Endothelial cell (in vitro differentiated cells): ENCODE results near the gene ZNF473. TPM values are rescaled to one million over a fixed set of nuclear protein-coding genes. Genes with fewer than 3 reads are reported as not detected.

Source experiments
- DNase-seq: peaks from one replicate; pipeline ENCODE4 v3.0.0; 2021; ENCODE audit warnings: low spot score
- H3K27ac Mint-ChIP-seq: one replicate; pipeline ENCODE4 v1.8.0; 2021; ENCODE audit warnings: mixed read lengths, inconsistent platforms; ENCODE audit not compliant: unreplicated experiment
- H3K27me3 Mint-ChIP-seq: one replicate; pipeline ENCODE4 v1.8.0; 2021; ENCODE audit warnings: mild to moderate bottlenecking, moderate library complexity, mixed read lengths, inconsistent platforms; ENCODE audit not compliant: unreplicated experiment
- H3K36me3 Mint-ChIP-seq: one replicate; pipeline ENCODE4 v1.8.0; 2021; ENCODE audit warnings: mild to moderate bottlenecking, low read depth, mixed read lengths, inconsistent platforms; ENCODE audit not compliant: unreplicated experiment
- H3K4me1 Mint-ChIP-seq: one replicate; pipeline ENCODE4 v1.8.0; 2021; ENCODE audit warnings: mild to moderate bottlenecking, mixed read lengths, inconsistent platforms; ENCODE audit not compliant: unreplicated experiment
- H3K4me3 Mint-ChIP-seq: one replicate; pipeline ENCODE4 v1.8.0; 2021; ENCODE audit warnings: mild to moderate bottlenecking, mixed read lengths, inconsistent platforms; ENCODE audit not compliant: unreplicated experiment
- H3K9me3 Mint-ChIP-seq: one replicate; pipeline ENCODE4 v1.8.0; 2021; ENCODE audit warnings: mixed read lengths, inconsistent platforms; ENCODE audit not compliant: unreplicated experiment
- CTCF ChIP-seq: fragments of 200-600 bp; sonication (generic); IDR thresholded peaks from one replicate; pipeline ENCODE4 v1.5.0; 2021; ENCODE audit warnings: antibody characterized with exemption; ENCODE audit not compliant: unreplicated experiment
- long read RNA-seq: library from polyadenylated mRNA; unstranded; transcript quantifications from one replicate; pipeline ENCODE4 v2.0.0, GENCODE V29; 2020; ENCODE audit not compliant: unreplicated experiment
- total RNA-seq: library from RNA; stranded (reverse); fragmentation: NEBNext Ultra II Directional; extraction: Animal tissue kit (Norgen Biotek cat#: 25700); gene quantifications from one replicate; pipeline ENCODE4 v1.2.1, GENCODE V29; 2021; ENCODE audit not compliant: unreplicated experiment

Gene ZNF473
- 10.9 TPM for total RNA-seq
- long read RNA-seq, full-length matches to known transcripts = 1 of 1 reads
- long read RNA-seq, partial matches to known transcripts = 0 of 1 reads
- long read RNA-seq, other reads (novel, unspliced or antisense) = 0 of 1 reads

GRCh38 chr19:50025794-50026549 lies at the start of gene ZNF473:
TSS of gene ZNF473 (plus strand) at chr19:50026005. CDS start at chr19:50031083, 5,078 bp downstream.
- no peak for TF ChIP-seq CTCF
- H3K4me1 Mint-ChIP-seq = peaks cover 16% of the 10 kb centered on the region
- H3K9me3 Mint-ChIP-seq = no peaks in the 10 kb centered on the region
- H3K36me3 Mint-ChIP-seq = peaks cover 22% of the 10 kb centered on the region
- peak within 1 kb of the TSS; percentile 98 for H3K27ac Mint-ChIP-seq
- peaks cover 16% of the 10 kb centered on the region for H3K27me3 Mint-ChIP-seq
- H3K4me3 Mint-ChIP-seq = peak within 1 kb of the TSS; percentile 95
- DNase-seq = peak; percentile 85

DNA sequence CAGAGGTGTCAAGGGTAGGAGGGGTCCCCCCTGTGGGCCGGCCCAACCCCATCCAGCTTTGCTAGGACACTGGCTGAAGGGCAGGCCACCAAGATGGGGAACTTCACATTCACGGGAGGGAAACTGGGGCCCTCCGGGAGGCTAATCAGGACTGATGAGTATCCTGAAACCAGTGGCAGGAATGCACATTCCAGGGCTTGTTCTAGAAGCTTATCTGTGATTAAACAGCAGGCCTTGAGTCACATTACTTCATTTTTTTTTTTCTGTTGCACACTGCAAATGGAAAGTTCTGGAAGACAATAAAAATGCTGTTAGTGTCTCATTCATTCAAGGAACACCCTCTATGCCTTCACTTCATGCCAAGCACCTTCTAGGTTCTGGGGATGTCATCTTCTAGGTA lies 49.3 kb upstream of the ZNF473 start:
- H3K4me1 Mint-ChIP-seq = no peaks in the 10 kb centered on the region
- H3K9me3 Mint-ChIP-seq = no peaks in the 10 kb centered on the region
- TF ChIP-seq CTCF = no peak
- H3K27ac Mint-ChIP-seq = no peak overlapping the region
- peaks cover 4% of the 10 kb centered on the region for H3K27me3 Mint-ChIP-seq
- H3K4me3 Mint-ChIP-seq = no peak overlapping the region
- no peak for DNase-seq
- H3K36me3 Mint-ChIP-seq = peaks cover 12% of the 10 kb centered on the region

GRCh38 chr19:49977076-49977475 lies 48.7 kb upstream of the ZNF473 start:
- Mint-ChIP-seq H3K4me1 (no peaks in the 10 kb centered on the region), H3K27ac (peak overlapping the region; percentile 20)

GRCh38 chr19:49977881-49978280 lies 47.9 kb upstream of the ZNF473 start:
- Mint-ChIP-seq H3K9me3 (no peaks in the 10 kb centered on the region), H3K36me3 (peaks cover 16% of the 10 kb centered on the region), H3K4me3 (no peak overlapping the region), H3K4me1 (no peaks in the 10 kb centered on the region), H3K27ac (no peak overlapping the region), H3K27me3 (peaks cover 7% of the 10 kb centered on the region)
- TF ChIP-seq CTCF = no peak
- no peak for DNase-seq

More at GRCh38 chr19:49977076-49977475, 48.7 kb upstream of the ZNF473 start:
- no peak for TF ChIP-seq CTCF
- Mint-ChIP-seq H3K4me3 (no peak overlapping the region), H3K9me3 (no peaks in the 10 kb centered on the region), H3K27me3 (peaks cover 7% of the 10 kb centered on the region), H3K36me3 (peaks cover 16% of the 10 kb centered on the region)
- DNase-seq = no peak

DNA sequence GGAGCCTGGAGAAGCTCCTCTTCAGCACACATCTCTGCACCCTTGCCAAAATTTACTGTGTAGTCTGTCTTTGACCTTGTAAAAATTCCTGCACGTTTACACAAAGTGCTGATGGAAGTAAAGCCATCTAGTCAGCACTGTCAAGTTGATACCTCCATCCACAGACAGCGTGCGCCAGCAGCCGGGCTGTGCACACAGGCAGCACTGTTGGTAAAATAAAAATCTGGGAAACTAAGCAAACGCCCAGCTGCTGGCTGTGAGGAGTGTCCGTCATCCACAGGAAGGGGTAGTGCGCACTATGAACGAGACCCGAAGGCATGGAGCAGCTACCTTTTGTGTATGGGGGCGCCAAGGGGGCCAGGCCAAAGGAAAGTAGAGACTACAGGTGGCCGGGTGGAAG lies 47.5 kb upstream of the ZNF473 start:
- TF ChIP-seq CTCF = no peak
- Mint-ChIP-seq H3K4me1 (no peaks in the 10 kb centered on the region), H3K27me3 (peaks cover 7% of the 10 kb centered on the region), H3K9me3 (no peaks in the 10 kb centered on the region), H3K27ac (no peak overlapping the region), H3K4me3 (no peak overlapping the region), H3K36me3 (peaks cover 16% of the 10 kb centered on the region)
- no peak for DNase-seq
